ENCODE measurements around the gene FABP6. TPM values are rescaled to one million over a fixed set of nuclear protein-coding genes. Genes with fewer than 3 reads are reported as not detected.

The FABP6 gene
- total RNA-seq, 2 donors from 2014 or later, result not detected

DNA sequence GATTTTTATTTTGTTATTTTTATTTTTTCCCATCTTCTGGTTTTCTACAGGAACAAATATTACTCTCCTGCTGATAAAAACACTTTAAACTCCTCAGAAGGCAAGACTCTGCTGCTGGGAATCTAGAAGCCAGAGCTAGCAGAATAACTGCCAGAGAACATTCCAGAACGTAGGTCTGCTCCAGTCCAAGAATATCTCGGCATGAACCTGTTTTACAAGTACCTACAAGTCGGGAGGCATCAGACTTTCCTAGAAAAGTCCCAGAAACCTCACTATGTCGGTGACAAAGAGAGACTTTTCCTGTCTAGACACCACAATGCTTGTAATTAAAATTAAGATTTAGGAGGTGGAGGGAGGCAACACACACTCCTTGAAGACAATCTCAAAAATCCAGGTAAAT lies 41.4 kb downstream of the FABP6 start:
- peaks cover 13% of the 10 kb centered on the region for H3K4me1 ChIP-seq
- no peaks in the 10 kb centered on the region for H3K9me3 ChIP-seq
- H3K36me3 ChIP-seq, result no peaks in the 10 kb centered on the region
- intact Hi-C loops (cut with DNase I), result no loop called here
- no peak overlapping the region for H3K4me3 ChIP-seq
- peak overlapping the region in 1 of 2 donors; percentile 79 for H3K9ac ChIP-seq (ENCODE audit: low read depth in 2 of 2, low read length in 2 of 2)
- no peaks in the 10 kb centered on the region for H3K27me3 ChIP-seq
- DNase-seq, result no peak
- TF ChIP-seq, protein P1, sequence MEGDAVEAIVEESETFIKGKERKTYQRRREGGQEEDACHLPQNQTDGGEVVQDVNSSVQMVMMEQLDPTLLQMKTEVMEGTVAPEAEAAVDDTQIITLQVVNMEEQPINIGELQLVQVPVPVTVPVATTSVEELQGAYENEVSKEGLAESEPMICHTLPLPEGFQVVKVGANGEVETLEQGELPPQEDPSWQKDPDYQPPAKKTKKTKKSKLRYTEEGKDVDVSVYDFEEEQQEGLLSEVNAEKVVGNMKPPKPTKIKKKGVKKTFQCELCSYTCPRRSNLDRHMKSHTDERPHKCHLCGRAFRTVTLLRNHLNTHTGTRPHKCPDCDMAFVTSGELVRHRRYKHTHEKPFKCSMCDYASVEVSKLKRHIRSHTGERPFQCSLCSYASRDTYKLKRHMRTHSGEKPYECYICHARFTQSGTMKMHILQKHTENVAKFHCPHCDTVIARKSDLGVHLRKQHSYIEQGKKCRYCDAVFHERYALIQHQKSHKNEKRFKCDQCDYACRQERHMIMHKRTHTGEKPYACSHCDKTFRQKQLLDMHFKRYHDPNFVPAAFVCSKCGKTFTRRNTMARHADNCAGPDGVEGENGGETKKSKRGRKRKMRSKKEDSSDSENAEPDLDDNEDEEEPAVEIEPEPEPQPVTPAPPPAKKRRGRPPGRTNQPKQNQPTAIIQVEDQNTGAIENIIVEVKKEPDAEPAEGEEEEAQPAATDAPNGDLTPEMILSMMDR (IDR thresholded peaks at IDR 0.05), result no peak
- H3K27ac ChIP-seq, result peak overlapping the region; percentile 67

DNA sequence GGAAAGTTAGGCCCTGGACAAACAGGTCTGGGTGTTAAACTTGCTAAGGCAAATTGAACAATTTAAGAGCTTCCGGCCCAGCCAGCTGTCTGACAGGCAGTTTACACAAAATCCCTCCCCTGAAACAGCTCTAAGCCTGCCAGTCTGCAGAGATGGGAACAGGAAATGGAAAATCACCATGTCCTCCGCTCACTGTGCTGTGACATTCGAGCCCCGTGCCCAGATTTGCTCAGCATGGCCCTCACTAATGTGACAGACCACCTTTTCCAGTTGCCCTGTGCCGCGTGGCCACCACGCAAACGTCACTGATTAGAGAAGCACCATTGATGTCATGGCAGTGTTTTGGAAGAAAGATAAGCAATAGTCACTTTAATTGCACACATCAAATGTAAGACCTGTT lies 42.1 kb downstream of the FABP6 start:
- Histone ChIP-seq H3K9ac (ENCODE audit: low read depth in 2 of 2, low read length in 2 of 2) (peak overlapping the region in 1 of 2 donors; percentile 79), H3K27ac (peak overlapping the region; percentile 67), H3K9me3 (no peaks in the 10 kb centered on the region)

DNA sequence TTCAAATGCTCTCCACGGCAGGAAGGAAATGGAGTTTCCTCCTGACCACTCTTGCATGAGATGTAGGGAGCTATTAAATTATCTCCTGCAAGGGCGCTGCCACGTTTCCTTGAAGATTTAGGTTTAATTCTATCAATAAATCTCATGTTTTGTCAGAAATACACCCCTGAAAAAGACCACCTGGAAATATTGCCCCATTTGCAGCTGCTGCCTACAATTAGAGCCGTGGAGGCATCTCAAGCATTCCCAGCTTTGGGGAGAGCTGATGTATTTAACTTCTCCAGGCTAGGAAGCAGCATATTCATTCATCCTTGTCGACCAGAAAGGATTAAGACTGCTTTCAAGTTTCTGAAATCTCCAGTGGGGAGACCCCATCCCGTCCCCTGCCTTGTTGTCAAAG lies 42.5 kb downstream of the FABP6 start:
- Histone ChIP-seq H3K4me1 (peaks cover 13% of the 10 kb centered on the region), H3K27me3 (no peaks in the 10 kb centered on the region), H3K9me3 (no peaks in the 10 kb centered on the region), H3K9ac (ENCODE audit: low read depth in 2 of 2, low read length in 2 of 2) (peak overlapping the region in 1 of 2 donors; percentile 79), H3K36me3 (no peaks in the 10 kb centered on the region), H3K4me3 (no peak overlapping the region), H3K27ac (peak overlapping the region; percentile 67)
- no peak for DNase-seq
- intact Hi-C loops (cut with DNase I), result no loop called here
- TF ChIP-seq, protein P1 (IDR thresholded peaks at IDR 0.05), result no peak

More for the DNA sequence above, 42.1 kb downstream of the FABP6 start:
- Histone ChIP-seq H3K36me3 (no peaks in the 10 kb centered on the region), H3K27me3 (no peaks in the 10 kb centered on the region), H3K4me3 (no peak overlapping the region), H3K4me1 (peaks cover 13% of the 10 kb centered on the region)
- DNase-seq, result peak; percentile 80
- intact Hi-C loops (cut with DNase I), result no loop called here
- TF ChIP-seq, protein P1 (IDR thresholded peaks at IDR 0.05), result no peak

GRCh38 chr5:160272264-160272663 lies 43.0 kb downstream of the FABP6 start:
- intact Hi-C loops (cut with DNase I), result no loop called here
- no peak for DNase-seq
- Histone ChIP-seq H3K9me3 (no peaks in the 10 kb centered on the region), H3K27me3 (no peaks in the 10 kb centered on the region), H3K4me1 (peaks cover 13% of the 10 kb centered on the region), H3K9ac (ENCODE audit: low read depth in 2 of 2, low read length in 2 of 2) (peak overlapping the region in 1 of 2 donors; percentile 79), H3K4me3 (no peak overlapping the region), H3K36me3 (no peaks in the 10 kb centered on the region), H3K27ac (peak overlapping the region; percentile 67)
- TF ChIP-seq, protein P1 (IDR thresholded peaks at IDR 0.05), result no peak

GRCh38 chr5:160272889-160273288 lies 43.6 kb downstream of the FABP6 start:
- Histone ChIP-seq H3K27me3 (no peaks in the 10 kb centered on the region), H3K9ac (ENCODE audit: low read depth in 2 of 2, low read length in 2 of 2) (no peak overlapping the region), H3K4me3 (no peak overlapping the region), H3K27ac (peak overlapping the region; percentile 67), H3K9me3 (no peaks in the 10 kb centered on the region), H3K4me1 (peaks cover 13% of the 10 kb centered on the region), H3K36me3 (no peaks in the 10 kb centered on the region)
- intact Hi-C loops (cut with DNase I), result no loop called here
- no peak for DNase-seq
- TF ChIP-seq, protein P1 (IDR thresholded peaks at IDR 0.05), result no peak
